Astrocyte (in vitro differentiated cells and primary cell): ENCODE results near the gene ZSWIM9. TPM values are rescaled to one million over a fixed set of nuclear protein-coding genes. Genes with fewer than 3 reads are reported as not detected.

ENCODE experiments used
- DNase-seq: peaks from one replicate; pipeline ENCODE4 v3.0.0-alpha.2; 2010; ENCODE audit warnings: low read depth
- FAIRE-seq: peaks from 2 replicates; lab custom pipeline; 2011; peaks lifted over from hg19 to GRCh38; lab: Jason Lieb, UNC
- H2AFZ ChIP-seq: 2 replicates; pipeline ENCODE4 v1.6.0; 2012; ENCODE audit warnings: low read depth, low read length, inconsistent platforms
- H3K27ac ChIP-seq: 2 replicates; pipeline ENCODE4 v1.5.1; 2011; ENCODE audit warnings: low read depth, low read length, inconsistent platforms
- H3K27me3 ChIP-seq: 2 replicates; pipeline ENCODE4 v1.6.0; 2011; ENCODE audit warnings: low read length, inconsistent platforms; ENCODE audit not compliant: insufficient read depth
- H3K36me3 ChIP-seq: 2 replicates; pipeline ENCODE4 v1.5.1; 2011; ENCODE audit warnings: low read length, inconsistent platforms; ENCODE audit not compliant: insufficient read depth
- H3K4me1 ChIP-seq: 2 replicates; pipeline ENCODE4 v1.5.1; 2011; ENCODE audit warnings: low read length, inconsistent platforms; ENCODE audit not compliant: insufficient read depth
- H3K4me2 ChIP-seq: 2 replicates; pipeline ENCODE4 v1.6.0; 2012; ENCODE audit warnings: low read length, inconsistent platforms
- H3K4me3 ChIP-seq: 2 replicates; pipeline ENCODE4 v1.5.1; 2011; ENCODE audit warnings: low read depth, mild to moderate bottlenecking, low read length, inconsistent platforms; ENCODE audit not compliant: insufficient read depth
- H3K79me2 ChIP-seq: 2 replicates; pipeline ENCODE4 v1.6.0; 2012; ENCODE audit warnings: mild to moderate bottlenecking, low read length, inconsistent platforms; ENCODE audit not compliant: insufficient read depth
- H3K9ac ChIP-seq: 2 replicates; pipeline ENCODE4 v1.6.0; 2012; ENCODE audit warnings: mild to moderate bottlenecking, low read length, inconsistent platforms
- H3K9me3 ChIP-seq: 2 replicates; pipeline ENCODE4 v1.5.1; 2012; ENCODE audit warnings: low read depth, mild to moderate bottlenecking, low read length, inconsistent platforms; ENCODE audit not compliant: insufficient read depth
- H4K20me1 ChIP-seq: 2 replicates; pipeline ENCODE4 v1.6.0; 2012; ENCODE audit warnings: low read length, inconsistent platforms; ENCODE audit not compliant: insufficient read depth
- H3K27ac Mint-ChIP-seq: one replicate; pipeline ENCODE4 v1.8.0; 2021; ENCODE audit warnings: mild to moderate bottlenecking, mixed read lengths; ENCODE audit not compliant: unreplicated experiment
- H3K27me3 Mint-ChIP-seq: one replicate; pipeline ENCODE4 v1.8.0; 2021; ENCODE audit warnings: low read depth, mixed read lengths; ENCODE audit not compliant: unreplicated experiment
- H3K36me3 Mint-ChIP-seq: one replicate; pipeline ENCODE4 v1.8.0; 2021; ENCODE audit warnings: low read depth, mixed read lengths; ENCODE audit not compliant: unreplicated experiment
- H3K4me1 Mint-ChIP-seq: one replicate; pipeline ENCODE4 v1.8.0; 2021; ENCODE audit warnings: low read depth, mixed read lengths; ENCODE audit not compliant: unreplicated experiment
- H3K4me3 Mint-ChIP-seq: one replicate; pipeline ENCODE4 v1.8.0; 2021; ENCODE audit warnings: mild to moderate bottlenecking, moderate library complexity, mixed read lengths; ENCODE audit not compliant: unreplicated experiment
- H3K9me3 Mint-ChIP-seq: one replicate; pipeline ENCODE4 v1.8.0; 2021; ENCODE audit warnings: mild to moderate bottlenecking, mixed read lengths; ENCODE audit not compliant: unreplicated experiment
- CTCF ChIP-seq: IDR thresholded peaks from 2 replicates; pipeline ENCODE4 v1.5.1; 2011; ENCODE audit warnings: low read depth, mild to moderate bottlenecking, inconsistent platforms, low read length, moderate library complexity; ENCODE audit not compliant: insufficient read depth
- EZH2 ChIP-seq: IDR thresholded peaks from 2 replicates; pipeline ENCODE4 v1.6.1; 2012; ENCODE audit warnings: mild to moderate bottlenecking, low read length, inconsistent platforms; ENCODE audit not compliant: insufficient read depth
- total RNA-seq: library from RNA; stranded (reverse); gene quantifications from 2 replicates; pipeline ENCODE4 v1.2.1, GENCODE V29; 2021

ZSWIM9 gene
- total RNA-seq, 1 donor from 2014 or later: 4.7 TPM

- no peak overlapping the region for H3K27ac ChIP-seq
- peaks cover 1% of the 10 kb centered on the region for H3K4me1 Mint-ChIP-seq
- H3K9me3 ChIP-seq: no peaks in the 10 kb centered on the region
- peaks cover 4% of the 10 kb centered on the region for H3K4me1 ChIP-seq
- peaks cover under 1% of the 10 kb centered on the region for H3K9me3 Mint-ChIP-seq
- FAIRE-seq (no peak), DNase-seq (no peak)
- peaks cover 13% of the 10 kb centered on the region for H3K36me3 ChIP-seq
- H3K4me3 ChIP-seq: no peak overlapping the region
- peaks cover 20% of the 10 kb centered on the region for H3K36me3 Mint-ChIP-seq
- no peak overlapping the region for H2AFZ ChIP-seq
- TF ChIP-seq CTCF (no peak), EZH2 (no peak)
- H3K4me2 ChIP-seq: no peak overlapping the region
- no peak overlapping the region for H3K27ac Mint-ChIP-seq
- no peak overlapping the region for H3K4me3 Mint-ChIP-seq
- peaks cover 6% of the 10 kb centered on the region for H3K79me2 ChIP-seq
- no peaks in the 10 kb centered on the region for H3K27me3 ChIP-seq
- no peaks in the 10 kb centered on the region for H3K27me3 Mint-ChIP-seq
- no peak overlapping the region for H3K9ac ChIP-seq
- no peaks in the 10 kb centered on the region for H4K20me1 ChIP-seq
Measured at GRCh38 chr19:48176226-48176625, 5.7 kb downstream of the ZSWIM9 start.

- FAIRE-seq: no peak
- peaks cover 14% of the 10 kb centered on the region for H3K36me3 Mint-ChIP-seq
Measured at GRCh38 chr19:48181505-48181904, 11.0 kb downstream of the ZSWIM9 start.

More at GRCh38 chr19:48181505-48181904, 11.0 kb downstream of the ZSWIM9 start:
- no peak for DNase-seq
- H3K9ac ChIP-seq: no peak overlapping the region
- no peak overlapping the region for H3K4me2 ChIP-seq
- no peaks in the 10 kb centered on the region for H4K20me1 ChIP-seq
- H3K4me3 ChIP-seq: no peak overlapping the region
- Mint-ChIP-seq H3K27me3 (no peaks in the 10 kb centered on the region), H3K4me3 (no peak overlapping the region), H3K4me1 (peaks cover 2% of the 10 kb centered on the region), H3K27ac (no peak overlapping the region), H3K9me3 (peaks cover 6% of the 10 kb centered on the region)
- H3K36me3 ChIP-seq: peaks cover 2% of the 10 kb centered on the region
- no peaks in the 10 kb centered on the region for H3K4me1 ChIP-seq
- TF ChIP-seq EZH2 (no peak), CTCF (no peak)
- no peaks in the 10 kb centered on the region for H3K79me2 ChIP-seq
- no peaks in the 10 kb centered on the region for H3K27me3 ChIP-seq
- H3K27ac ChIP-seq: no peak overlapping the region
- no peak overlapping the region for H2AFZ ChIP-seq
- H3K9me3 ChIP-seq: no peaks in the 10 kb centered on the region
